ENCODE measurements around the gene FFAR4.

Gene FFAR4

DNA sequence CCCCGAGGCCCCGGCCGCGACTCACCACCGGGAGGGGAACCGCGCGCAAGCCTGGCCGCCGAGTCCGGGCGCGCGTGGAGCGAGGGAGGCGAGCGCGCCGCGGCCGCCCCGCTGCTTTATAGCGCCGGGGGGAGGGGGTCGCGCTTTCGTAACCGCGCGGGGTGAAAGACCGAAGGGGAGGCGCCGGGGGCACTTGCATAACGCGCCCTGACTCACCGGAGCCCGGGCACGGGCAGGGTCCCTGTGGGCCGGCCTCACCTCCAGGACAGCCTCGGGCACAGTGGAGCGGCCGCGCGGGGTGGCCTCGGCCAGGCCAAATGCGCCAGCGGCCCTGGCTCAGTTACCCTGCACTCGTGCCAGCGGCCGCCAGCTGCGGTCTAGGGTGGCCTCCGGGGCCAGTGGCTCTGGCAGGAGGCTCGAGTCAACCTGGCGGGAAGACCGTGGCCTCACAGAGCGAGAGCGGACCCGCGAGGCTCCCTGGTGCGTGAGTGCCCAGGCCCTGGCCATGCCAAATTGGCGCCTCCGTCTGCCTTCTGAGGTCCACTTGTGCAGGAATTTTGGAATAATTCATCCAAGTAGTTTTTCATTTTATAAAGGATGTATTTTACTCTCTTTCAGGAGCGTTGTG, 34.8 kb downstream of the FFAR4 start, which contains the start of gene RBP4:
Gene RBP4, minus strand, starts transcription at position 90 of the 628 bp plus-strand sequence. CDS start 207 bp downstream, outside the sequence.
- DNase-seq, result no peak

DNA sequence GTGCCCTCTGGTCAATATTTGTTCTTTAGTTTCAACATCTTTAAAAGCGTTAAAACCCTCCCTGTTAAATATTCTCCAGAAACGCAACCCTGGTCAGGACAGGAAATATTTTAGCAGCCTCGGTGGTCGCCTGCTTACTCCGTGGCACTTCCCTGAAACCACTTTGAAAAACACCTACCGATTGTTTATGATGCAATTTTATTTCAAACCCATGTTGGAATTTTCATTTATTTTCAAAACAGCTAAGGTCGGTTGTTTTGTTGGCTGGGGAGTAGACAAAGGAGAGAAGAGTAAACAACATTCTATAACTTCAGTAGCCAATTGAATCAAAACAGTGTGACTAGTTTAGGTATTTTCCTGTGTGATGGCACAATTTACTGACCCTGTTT, 35.3 kb downstream of the FFAR4 start:
- no peak for DNase-seq

DNA sequence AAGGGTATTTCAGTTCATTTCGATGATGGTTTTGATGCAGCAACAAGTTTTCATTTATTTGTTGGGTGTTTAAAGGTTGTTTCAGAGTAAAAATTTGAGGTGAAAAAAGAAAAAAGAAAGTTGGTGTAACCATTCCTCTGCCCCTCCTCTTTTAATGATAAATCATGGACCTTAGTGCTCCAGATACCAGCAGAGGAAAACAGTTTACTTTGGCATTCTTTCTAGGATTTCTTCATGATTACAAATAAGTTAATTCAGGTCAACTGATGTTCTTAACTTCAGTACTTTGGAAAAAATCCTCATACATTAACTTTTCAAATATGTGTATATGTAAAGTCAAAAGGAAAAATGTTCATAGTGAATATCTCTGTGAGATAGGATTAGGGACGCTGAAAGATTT, 36.6 kb downstream of the FFAR4 start:
- DNase-seq, result no peak

DNA sequence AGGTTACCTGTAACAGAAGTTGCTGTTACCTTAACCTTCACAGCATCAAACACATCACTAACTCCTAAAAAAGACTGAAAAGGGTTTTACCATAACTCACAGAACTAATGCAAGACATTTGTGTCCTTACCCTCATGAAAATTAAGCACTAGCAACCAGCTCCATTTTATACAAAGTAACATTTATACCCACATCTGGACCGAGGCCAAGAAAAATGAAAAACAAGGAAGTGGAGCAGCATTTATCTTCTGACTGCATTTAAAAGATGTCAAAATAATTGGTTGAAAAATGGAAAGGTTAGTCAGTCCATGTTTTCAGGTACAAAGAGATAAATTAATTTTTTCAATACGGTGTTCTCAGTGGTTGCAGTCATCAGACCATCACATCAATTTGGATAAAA, 37.7 kb downstream of the FFAR4 start:
- DNase-seq, result no peak

DNA sequence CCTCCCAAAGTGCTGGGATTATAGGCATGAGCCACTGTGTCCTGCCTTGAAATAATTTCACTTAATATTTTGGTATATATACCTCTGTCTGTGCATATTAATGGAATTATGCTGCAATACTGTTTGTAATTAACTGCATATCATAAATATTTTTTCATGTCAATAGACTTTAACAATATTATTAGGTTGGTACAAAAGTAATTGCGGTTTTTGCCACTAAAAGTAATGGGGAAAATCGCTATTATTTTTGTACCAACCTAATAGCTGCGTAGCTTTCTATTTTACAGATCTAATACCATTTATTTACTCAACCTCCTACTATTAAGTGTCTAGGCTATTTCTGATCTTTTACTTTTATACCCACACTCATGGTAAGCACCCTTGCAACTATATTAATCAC, 42.0 kb downstream of the FFAR4 start:
- no peak for DNase-seq

DNA sequence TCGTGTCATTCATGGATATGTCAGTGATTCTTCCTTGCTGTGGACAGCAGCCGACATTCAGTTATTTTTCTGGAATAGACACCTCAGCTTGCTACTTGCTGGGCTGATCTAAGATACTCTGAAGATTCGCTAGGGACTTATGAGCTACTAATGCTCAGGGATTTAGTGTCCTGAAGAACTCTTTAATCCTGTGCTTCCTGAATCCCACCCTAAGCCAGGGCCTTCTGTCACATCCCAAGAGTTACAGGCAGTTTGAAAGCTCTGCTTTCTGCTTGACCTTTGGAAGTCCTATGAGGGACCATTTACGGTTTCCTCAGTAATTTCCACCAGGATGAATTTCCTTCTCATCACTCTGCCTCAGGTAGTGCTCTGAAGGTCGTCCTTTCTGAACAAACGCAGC, 45.8 kb downstream of the FFAR4 start, which contains the start of gene PDE6C:
Gene PDE6C, plus strand, starts transcription at position 227 of the 400 bp plus-strand sequence. CDS start 189 bp downstream, outside the sequence.
- DNase-seq, result no peak

DNA sequence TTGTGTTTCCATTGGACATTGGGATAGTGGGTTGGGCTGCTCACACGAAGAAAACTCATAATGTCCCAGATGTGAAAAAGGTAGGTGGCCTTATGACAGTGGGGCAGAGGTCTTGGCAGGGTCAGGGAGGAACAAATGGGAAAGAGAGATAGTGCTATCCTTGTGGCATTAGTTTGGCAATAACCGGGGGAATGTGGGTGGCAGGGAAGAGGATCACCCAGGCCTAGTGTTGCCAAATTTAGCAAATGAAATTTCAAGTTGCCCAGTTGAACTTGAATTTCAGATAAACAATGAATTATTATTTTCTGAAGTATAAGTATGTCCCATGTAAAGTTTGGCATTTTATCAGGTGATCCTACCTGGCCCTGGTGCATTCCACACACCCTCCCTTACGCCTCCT, 46.7 kb downstream of the FFAR4 start:
- no peak for DNase-seq

DNA sequence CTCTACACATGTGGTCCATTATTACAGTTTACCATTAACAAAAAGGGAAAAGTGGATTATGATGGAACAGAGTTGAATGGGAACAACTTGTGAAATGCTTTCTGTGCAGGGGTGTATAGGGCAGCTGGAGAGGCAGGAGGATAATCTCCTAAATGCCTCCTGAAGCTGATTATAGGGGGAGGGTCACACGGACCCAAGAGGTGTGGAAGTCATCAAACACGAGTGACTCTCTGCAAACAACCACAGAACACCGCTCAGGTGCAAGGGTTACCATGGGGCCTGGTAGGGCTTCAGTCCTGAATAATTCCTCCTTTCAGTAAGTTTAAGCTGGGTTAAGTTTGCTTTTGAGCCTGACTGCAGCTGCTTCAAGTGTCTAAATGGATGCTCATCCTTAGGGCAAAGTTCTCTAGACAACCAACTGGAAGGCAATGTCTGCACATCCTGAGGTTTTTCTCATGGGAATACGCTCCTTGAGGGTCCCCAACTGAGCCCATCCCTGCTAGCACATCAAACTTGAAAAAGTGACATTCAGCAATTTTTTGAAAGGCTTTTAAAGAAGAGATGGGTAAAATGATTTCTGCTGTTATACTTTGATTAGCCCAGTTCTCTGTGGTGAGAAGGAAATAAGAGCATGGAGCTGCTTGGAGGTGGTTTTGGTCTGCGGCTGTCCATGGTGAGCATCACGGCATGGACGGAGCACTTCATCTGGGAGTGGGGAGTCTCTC, 47.8 kb downstream of the FFAR4 start:
- no peak for DNase-seq

DNA sequence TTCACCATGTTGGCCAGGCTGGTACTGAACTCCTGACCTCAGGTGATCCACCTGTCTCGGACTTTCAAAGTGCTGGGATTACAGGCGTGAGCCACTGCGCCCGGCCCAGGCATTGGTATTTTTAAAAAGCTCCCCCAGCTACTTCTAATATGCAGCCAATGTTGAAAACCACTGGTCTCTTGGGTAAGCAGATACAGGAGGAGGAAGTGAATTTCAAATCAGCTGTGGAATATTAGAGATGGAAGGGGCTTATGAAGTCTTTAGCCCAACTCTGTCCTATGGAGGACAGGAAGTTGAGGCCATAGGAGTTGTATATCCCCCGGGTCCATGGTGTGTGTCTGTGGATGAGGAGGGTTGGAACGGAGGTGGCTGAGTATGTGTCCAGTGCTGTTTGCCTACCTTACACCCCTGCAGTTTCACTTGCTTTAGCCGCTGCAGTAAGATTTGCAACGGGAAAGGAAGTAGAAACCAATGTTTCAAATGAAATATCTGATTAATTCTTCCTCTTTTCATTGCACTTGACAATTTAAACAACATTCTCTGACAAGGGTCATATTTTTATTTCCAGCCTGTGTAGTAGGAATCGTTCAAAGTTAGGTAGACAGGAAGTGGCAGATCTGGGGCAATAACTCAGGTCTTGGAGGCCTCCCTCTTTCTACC, 49.2 kb downstream of the FFAR4 start:
- DNase-seq, result no peak

DNA sequence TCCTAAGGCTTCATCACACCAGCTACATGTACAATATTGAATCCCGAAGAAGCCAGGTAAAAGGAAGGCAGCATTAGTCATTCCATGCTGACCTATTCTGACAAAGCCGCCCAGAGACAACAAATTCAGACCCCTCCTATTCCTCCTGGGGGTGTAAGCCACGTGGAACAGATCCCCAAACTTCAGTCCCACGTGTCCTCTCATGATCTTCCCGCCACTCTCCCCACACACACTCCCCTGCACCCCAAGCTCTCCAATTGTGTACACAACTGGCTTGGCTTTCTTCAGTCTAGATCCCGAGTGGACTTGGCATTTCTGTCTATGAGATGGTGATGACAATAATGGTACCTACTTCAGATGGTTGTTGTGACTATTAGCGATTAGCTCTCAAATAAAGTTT, 54.5 kb downstream of the FFAR4 start:
- no peak for DNase-seq

DNA sequence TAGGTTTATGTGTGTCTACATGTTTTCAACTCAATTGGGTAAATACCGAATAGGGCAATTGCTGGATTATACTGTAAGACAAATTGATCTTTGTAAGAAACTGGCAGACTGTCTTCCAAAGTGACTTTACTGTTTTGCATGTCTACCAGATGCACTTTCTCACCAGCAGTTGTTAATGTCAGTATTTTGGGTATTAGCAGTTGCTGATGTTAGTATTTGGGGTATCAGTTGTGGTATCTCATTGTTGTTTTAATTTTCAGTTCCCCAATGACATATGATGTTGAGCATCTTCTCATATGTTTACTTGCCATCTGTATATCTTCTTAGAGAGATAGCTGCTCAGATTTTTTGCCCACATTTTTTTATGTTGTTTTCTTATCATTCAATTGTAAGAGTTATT, 56.5 kb downstream of the FFAR4 start:
- DNase-seq, result no peak

DNA sequence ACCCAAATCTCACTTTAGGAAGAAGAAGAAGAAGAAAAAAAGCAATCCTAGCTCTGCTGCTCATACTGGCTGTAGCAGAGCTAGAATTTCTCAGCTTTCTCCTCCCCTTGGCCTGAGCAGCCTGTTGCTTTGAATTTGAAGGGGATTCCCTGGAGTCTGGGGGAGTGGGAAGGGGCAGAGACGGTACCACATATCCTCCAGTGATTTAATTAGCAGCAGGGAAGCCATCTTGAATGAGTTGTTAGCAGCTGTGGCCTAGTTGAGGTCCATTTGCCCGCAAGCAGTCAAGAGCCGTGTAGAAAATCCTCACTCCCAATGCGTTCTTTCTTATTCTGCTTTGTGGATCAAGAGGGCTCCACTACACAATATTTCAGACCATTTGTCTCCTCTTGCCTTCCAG, 62.4 kb downstream of the FFAR4 start:
- no peak for DNase-seq

DNA sequence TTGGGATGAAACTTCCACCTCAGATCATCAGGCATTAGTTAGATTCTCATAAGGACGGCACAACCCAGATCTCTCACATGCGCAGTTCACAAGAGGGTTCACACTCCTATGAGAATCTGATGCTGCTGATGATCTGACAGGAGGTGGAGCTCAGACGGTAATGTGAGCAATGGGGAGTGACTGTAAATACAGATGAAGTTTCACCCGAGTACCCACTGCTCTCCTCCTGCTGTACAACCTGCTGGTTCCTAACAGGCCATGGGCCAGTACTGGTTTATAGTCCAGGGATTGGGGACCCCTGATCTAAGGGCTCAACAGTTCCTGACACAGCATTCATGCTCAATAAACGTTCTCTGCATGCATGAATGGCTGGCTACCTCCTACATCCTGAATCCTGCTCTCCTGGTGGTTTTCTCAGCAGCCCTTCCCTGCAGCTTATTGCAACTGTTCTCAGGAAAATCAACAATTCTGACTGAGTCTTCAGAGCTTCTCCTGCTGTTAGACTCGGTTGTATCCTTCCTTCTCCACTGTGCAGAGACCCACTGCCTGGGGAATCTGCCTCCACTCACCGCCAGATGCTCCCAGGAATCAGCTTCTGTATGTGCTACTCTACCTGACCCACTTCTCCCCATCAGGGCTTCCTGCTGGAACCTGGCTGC, 63.3 kb downstream of the FFAR4 start:
- no peak for DNase-seq

DNA sequence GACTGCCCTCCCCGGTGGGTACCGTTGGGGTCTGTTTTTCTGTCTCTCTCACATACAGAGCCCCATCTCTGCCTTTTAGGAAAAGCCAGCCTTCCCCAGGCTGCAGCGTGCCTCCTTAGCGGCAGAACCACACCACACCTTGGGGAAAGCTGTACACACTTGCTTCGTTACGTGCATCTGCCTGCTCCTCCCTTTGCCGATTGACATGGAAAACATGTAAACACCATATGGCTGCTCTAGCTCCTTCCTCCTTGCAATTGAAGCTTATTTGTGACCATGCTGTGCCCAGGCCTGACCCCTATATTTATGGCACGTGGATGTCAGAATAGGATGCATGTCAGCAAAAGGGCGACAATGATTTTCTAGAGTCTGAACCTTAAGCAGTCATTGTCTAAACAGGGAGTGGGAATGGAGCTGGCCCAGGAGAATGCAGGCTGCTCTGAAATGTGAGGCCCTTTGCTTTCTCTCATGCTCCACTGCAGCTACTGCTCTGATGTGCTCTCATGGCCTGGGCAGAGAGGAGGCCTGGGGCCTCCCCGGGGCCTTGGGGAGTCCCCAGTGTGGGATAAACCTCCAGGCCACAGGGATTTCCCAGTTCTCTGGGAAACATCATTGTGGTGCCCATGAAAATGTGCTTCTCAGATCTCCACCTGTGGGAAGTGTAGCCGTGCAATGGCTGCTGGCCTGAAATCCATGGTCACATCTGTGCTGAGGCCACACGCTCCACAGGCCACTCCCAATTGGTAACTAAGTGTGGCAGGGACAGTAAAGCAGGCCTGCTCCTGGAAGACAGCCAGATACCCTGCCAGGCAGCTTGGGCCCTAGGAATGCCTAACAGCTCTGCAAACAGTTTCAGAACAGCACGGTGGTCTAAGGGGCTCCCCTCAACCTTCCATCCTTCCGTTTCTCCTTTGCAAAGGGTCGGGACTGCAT, 64.4 kb downstream of the FFAR4 start:
- no peak for DNase-seq

Measured in activated CD4-positive, alpha-beta T cell treated with anti-CD3 and anti-CD28 coated beads, Interleukin-2, amount 50 U/mL, for 48 hours (primary cell).